Measurements from ENCODE around the gene TBC1D10B.
A peak's percentile ranks its signal among the peaks of the same experiment; 100 is the strongest.

Gene TBC1D10B

DNA sequence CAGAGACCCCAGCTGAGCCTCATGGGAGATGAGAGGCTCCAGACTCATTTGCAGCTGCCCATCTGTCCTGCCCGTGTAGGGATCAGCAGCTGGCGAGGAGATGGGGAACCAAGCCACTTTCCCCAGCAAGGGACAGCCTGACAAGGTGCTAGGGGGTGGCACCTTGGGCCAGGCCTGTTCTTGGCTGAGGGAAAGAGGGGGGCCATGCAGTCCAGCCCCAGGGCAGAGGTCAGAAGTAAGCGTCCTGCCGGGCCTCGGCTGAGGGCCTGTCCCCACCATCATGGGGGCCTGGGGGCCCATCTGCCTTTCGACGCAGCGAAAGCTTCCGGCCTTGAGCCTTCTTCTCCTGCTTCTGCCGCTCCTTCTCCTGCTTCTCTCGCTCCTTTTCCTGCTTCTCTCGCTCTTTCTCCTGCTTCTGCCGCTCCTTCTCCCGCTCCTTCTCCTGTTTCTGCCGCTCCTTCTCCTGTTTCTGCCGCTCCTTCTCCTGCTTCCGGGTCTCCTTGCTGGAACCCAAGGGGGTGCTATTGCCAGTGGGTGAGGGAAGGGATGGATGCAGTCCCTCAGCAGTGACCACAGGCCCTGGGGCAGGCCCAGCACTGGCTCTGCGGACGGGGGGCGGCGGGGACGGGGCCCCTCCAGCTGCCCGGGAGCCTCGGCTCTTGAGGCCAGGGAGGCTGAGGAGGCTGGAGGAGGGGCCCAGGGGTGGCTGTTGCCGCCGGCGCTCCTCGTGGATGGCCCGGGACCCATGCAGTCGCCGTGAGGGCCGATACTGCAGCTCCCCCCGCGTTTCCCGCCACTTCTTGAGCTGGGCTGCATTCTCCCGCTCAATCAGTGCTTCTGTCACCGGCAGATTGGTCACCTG, 12.3 kb downstream of the TBC1D10B start:
- TF ChIP-seq, protein P1, sequence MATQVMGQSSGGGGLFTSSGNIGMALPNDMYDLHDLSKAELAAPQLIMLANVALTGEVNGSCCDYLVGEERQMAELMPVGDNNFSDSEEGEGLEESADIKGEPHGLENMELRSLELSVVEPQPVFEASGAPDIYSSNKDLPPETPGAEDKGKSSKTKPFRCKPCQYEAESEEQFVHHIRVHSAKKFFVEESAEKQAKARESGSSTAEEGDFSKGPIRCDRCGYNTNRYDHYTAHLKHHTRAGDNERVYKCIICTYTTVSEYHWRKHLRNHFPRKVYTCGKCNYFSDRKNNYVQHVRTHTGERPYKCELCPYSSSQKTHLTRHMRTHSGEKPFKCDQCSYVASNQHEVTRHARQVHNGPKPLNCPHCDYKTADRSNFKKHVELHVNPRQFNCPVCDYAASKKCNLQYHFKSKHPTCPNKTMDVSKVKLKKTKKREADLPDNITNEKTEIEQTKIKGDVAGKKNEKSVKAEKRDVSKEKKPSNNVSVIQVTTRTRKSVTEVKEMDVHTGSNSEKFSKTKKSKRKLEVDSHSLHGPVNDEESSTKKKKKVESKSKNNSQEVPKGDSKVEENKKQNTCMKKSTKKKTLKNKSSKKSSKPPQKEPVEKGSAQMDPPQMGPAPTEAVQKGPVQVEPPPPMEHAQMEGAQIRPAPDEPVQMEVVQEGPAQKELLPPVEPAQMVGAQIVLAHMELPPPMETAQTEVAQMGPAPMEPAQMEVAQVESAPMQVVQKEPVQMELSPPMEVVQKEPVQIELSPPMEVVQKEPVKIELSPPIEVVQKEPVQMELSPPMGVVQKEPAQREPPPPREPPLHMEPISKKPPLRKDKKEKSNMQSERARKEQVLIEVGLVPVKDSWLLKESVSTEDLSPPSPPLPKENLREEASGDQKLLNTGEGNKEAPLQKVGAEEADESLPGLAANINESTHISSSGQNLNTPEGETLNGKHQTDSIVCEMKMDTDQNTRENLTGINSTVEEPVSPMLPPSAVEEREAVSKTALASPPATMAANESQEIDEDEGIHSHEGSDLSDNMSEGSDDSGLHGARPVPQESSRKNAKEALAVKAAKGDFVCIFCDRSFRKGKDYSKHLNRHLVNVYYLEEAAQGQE (IDR thresholded peaks at IDR 0.05; ENCODE audit: insufficient replicate concordance, low read depth) = no peak
- TF ChIP-seq GABPA (IDR thresholded peaks at IDR 0.05; ENCODE audit: low read depth) = no peak
- TF ChIP-seq, protein P2, sequence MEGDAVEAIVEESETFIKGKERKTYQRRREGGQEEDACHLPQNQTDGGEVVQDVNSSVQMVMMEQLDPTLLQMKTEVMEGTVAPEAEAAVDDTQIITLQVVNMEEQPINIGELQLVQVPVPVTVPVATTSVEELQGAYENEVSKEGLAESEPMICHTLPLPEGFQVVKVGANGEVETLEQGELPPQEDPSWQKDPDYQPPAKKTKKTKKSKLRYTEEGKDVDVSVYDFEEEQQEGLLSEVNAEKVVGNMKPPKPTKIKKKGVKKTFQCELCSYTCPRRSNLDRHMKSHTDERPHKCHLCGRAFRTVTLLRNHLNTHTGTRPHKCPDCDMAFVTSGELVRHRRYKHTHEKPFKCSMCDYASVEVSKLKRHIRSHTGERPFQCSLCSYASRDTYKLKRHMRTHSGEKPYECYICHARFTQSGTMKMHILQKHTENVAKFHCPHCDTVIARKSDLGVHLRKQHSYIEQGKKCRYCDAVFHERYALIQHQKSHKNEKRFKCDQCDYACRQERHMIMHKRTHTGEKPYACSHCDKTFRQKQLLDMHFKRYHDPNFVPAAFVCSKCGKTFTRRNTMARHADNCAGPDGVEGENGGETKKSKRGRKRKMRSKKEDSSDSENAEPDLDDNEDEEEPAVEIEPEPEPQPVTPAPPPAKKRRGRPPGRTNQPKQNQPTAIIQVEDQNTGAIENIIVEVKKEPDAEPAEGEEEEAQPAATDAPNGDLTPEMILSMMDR (IDR thresholded peaks at IDR 0.05; ENCODE audit: insufficient read depth, low read length) = no peak
- TF ChIP-seq SPI1 (IDR thresholded peaks at IDR 0.05; ENCODE audit: borderline replicate concordance, low read depth) = no peak
- no peak for TF ChIP-seq POLR2AphosphoS5 (IDR thresholded peaks at IDR 0.05; ENCODE audit: low read depth)
- Histone ChIP-seq H3K27ac (replicated peaks) (no peak overlapping the region), H3K4me3 (replicated peaks; ENCODE audit: insufficient read depth, low read length) (no peak overlapping the region), H3K27me3 (ENCODE audit: insufficient read depth, poor library complexity, severe bottlenecking) (no peaks in the 10 kb centered on the region)
- no peak for DNase-seq (ENCODE audit: low read depth in 1 of 2, low spot score in 1 of 2)

DNA sequence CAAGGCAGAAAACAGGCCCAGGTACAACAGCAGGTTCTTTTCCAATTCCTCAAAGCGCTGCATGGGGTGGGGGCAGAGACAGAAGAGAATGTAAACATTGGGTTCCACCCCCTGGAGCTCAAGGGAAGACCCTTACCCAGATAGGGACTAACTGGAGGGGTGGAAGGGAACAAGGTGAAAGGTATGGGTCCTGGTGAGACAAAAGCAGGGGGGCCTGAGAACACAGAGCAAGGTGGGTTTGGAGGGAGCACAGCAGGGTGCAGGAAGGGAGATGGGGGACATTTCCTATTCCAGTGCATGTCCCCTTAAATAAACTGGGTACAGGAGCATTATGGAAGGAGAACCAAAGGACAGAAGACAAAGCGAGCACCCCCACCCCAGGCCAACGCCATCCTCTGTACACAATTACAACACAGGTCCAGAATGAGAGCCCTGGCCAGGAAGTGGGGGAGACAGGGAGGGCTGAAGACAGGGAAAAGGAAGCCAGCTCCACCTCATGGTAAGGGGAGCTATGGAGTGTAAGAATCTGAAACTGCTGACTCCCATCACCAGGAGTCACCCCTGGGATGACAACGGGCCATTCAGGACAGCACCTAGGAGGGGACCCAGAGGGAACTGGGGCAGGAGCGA, 13.1 kb downstream of the TBC1D10B start:
- H3K27ac ChIP-seq (replicated peaks) = no peak overlapping the region
- H3K4me3 ChIP-seq (replicated peaks; ENCODE audit: insufficient read depth, low read length) = no peak overlapping the region
- no peak for TF ChIP-seq GABPA (IDR thresholded peaks at IDR 0.05; ENCODE audit: low read depth)
- TF ChIP-seq, protein P2 (IDR thresholded peaks at IDR 0.05; ENCODE audit: insufficient read depth, low read length) = no peak
- 0 out of 2 replicates have a peak, but pooled peaks have one; percentile 17 for TF ChIP-seq POLR2AphosphoS5 (IDR thresholded peaks at IDR 0.05; ENCODE audit: low read depth)

DNA sequence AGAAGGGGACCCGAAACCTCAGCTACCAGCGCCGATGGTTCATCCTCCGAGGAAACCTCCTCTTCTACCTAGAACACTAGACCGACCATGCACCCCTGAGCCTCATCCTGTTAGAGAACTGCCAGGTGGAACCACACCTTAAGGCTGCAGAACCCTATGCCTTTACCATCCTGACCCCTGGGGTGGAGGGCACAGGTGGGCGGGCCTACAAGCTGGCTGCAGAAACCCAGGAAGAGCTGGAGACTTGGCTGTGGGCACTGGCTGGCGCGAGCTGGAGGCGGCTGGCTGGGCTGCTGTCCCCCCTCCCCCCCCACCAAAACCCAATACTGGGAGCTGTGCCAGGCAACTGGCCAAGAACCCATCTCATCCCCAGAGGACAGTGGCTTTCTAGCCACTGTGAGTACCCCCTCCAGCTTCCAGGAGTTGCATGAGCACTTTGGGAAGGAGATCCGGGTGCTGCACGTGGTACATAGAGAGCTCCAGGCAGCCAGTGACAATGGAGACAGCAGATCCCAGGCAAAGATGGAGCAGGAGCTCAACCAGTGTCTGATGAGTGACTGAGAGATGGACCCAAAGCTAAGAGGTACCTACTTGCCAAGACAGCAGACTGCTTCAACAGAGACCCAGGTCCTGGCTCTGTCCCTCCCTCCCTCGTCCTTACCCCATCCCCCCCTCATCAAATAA, 13.8 kb downstream of the TBC1D10B start:
- TF ChIP-seq GABPA (IDR thresholded peaks at IDR 0.05; ENCODE audit: low read depth) (no peak), SPI1 (IDR thresholded peaks at IDR 0.05; ENCODE audit: borderline replicate concordance, low read depth) (no peak), POLR2AphosphoS5 (IDR thresholded peaks at IDR 0.05; ENCODE audit: low read depth) (no peak; the same call in 1 of the 2 replicates)
- TF ChIP-seq, protein P1 (IDR thresholded peaks at IDR 0.05; ENCODE audit: insufficient replicate concordance, low read depth) = no peak
- TF ChIP-seq, protein P2 (IDR thresholded peaks at IDR 0.05; ENCODE audit: insufficient read depth, low read length) = no peak
- no peaks in the 10 kb centered on the region for H3K27me3 ChIP-seq (ENCODE audit: insufficient read depth, poor library complexity, severe bottlenecking)
- peak overlapping the region; percentile 94 for H3K27ac ChIP-seq (replicated peaks)
- peak overlapping the region; percentile 95 for H3K4me3 ChIP-seq (replicated peaks; ENCODE audit: insufficient read depth, low read length)
- no peak for DNase-seq (ENCODE audit: low read depth in 1 of 2, low spot score in 1 of 2)

More for the DNA sequence above, 13.1 kb downstream of the TBC1D10B start:
- no peaks in the 10 kb centered on the region for H3K27me3 ChIP-seq (ENCODE audit: insufficient read depth, poor library complexity, severe bottlenecking)
- DNase-seq (ENCODE audit: low read depth in 1 of 2, low spot score in 1 of 2) = no peak

Data from HL-60 (cell line).